PC-3 (cell line): Measurements from ENCODE around the gene ATOX1.

Source experiments
- CTCF ChIP-seq: fragments of 300-600 bp; sonication (generic); conservative IDR thresholded peaks from 2 replicates; pipeline ENCODE4 v1.5.1; 2017; ENCODE audit warnings: antibody characterized with exemption, low read depth, mild to moderate bottlenecking, low read length
- EZH2 ChIP-seq: fragments of 300-600 bp; sonication (generic); IDR thresholded peaks from one replicate; pipeline ENCODE4 v1.6.1; 2017; ENCODE audit warnings: antibody characterized with exemption, mild to moderate bottlenecking, low read length; ENCODE audit not compliant: unreplicated experiment
- EZH2phosphoT487 ChIP-seq: fragments of 300-600 bp; sonication (generic); IDR thresholded peaks from 2 replicates; pipeline ENCODE4 v1.6.1; 2018; ENCODE audit warnings: mild to moderate bottlenecking, antibody characterized with exemption, low read length, borderline replicate concordance

- no peak for TF ChIP-seq CTCF
- no peak for TF ChIP-seq EZH2
- TF ChIP-seq EZH2phosphoT487: no peak
Measured at GRCh38 chr5:151781201-151781600, 22.8 kb upstream of the ATOX1 start.
